ENCODE measurements around the gene MRTFB. TPM values are rescaled to one million over a fixed set of nuclear protein-coding genes. Genes with fewer than 3 reads are reported as not detected.

Gene MRTFB
- total and polyA plus RNA-seq, 2 of the 13 experiments (the other 11 are each of a cell fraction or from before 2014, with no cell fraction given) = 11.4 to 14.0 TPM

GRCh38 chr16:14285513-14286367 is 214.6 kb downstream of the MRTFB start (continued):
- TF ChIP-seq ZNF496 (CRISPR knock-in tag; IDR thresholded peaks at IDR 0.05; ENCODE audit: insufficient replicate concordance) = no peak
- TF ChIP-seq NFATC3 (CRISPR knock-in tag; IDR thresholded peaks at IDR 0.05) = 0 out of 2 replicates have a peak, but pooled peaks have one; percentile 63
- TF ChIP-seq, protein P1, sequence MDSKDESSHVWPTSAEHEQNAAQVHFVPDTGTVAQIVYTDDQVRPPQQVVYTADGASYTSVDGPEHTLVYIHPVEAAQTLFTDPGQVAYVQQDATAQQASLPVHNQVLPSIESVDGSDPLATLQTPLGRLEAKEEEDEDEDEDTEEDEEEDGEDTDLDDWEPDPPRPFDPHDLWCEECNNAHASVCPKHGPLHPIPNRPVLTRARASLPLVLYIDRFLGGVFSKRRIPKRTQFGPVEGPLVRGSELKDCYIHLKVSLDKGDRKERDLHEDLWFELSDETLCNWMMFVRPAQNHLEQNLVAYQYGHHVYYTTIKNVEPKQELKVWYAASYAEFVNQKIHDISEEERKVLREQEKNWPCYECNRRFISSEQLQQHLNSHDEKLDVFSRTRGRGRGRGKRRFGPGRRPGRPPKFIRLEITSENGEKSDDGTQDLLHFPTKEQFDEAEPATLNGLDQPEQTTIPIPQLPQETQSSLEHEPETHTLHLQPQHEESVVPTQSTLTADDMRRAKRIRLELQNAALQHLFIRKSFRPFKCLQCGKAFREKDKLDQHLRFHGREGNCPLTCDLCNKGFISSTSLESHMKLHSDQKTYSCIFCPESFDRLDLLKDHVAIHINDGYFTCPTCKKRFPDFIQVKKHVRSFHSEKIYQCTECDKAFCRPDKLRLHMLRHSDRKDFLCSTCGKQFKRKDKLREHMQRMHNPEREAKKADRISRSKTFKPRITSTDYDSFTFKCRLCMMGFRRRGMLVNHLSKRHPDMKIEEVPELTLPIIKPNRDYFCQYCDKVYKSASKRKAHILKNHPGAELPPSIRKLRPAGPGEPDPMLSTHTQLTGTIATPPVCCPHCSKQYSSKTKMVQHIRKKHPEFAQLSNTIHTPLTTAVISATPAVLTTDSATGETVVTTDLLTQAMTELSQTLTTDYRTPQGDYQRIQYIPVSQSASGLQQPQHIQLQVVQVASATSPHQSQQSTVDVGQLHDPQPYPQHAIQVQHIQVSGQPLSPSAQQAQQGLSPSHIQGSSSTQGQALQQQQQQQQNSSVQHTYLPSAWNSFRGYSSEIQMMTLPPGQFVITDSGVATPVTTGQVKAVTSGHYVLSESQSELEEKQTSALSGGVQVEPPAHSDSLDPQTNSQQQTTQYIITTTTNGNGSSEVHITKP (CRISPR knock-in tag; IDR thresholded peaks at IDR 0.05; ENCODE audit: low read depth) = peak; percentile 88
- TF ChIP-seq MBD4 (IDR thresholded peaks at IDR 0.05; ENCODE audit: borderline replicate concordance, low read length) = no peak
- TF ChIP-seq ZBTB39 (CRISPR knock-in tag; IDR thresholded peaks at IDR 0.05) = no peak; the same call in 1 of the 2 replicates
- TF ChIP-seq ZKSCAN5 (CRISPR knock-in tag; IDR thresholded peaks at IDR 0.05) = no peak
- TF ChIP-seq TRIM24 (CRISPR knock-in tag; IDR thresholded peaks at IDR 0.05) = no peak
- TF ChIP-seq NFIB (CRISPR knock-in tag; IDR thresholded peaks at IDR 0.05; ENCODE audit: borderline replicate concordance) = no peak
- TF ChIP-seq ZKSCAN1 (IDR thresholded peaks at IDR 0.05; ENCODE audit: low read length) = peak; percentile 85
- TF ChIP-seq FOXK1 (CRISPR knock-in tag; IDR thresholded peaks at IDR 0.05; ENCODE audit: borderline replicate concordance, low read depth) = peak; percentile 87; the same call in 1 of the 2 replicates
- TF ChIP-seq RFX1 (IDR thresholded peaks at IDR 0.05) = no peak
- peak; percentile 56 for TF ChIP-seq ZNF441 (CRISPR knock-in tag; IDR thresholded peaks at IDR 0.05; ENCODE audit: borderline replicate concordance)
- no peak for TF ChIP-seq TRIM22 (IDR thresholded peaks at IDR 0.05)
- TF ChIP-seq PPARG (CRISPR knock-in tag; conservative IDR thresholded peaks at IDR 0.05) = peak; percentile 85
- TF ChIP-seq ZNF256 (CRISPR knock-in tag; conservative IDR thresholded peaks at IDR 0.05) = peak; percentile 62
- TF ChIP-seq ZFP36L2 (CRISPR knock-in tag; IDR thresholded peaks at IDR 0.05) = no peak
- peak; percentile 60; the same call in 1 of the 2 replicates for TF ChIP-seq ELK4 (CRISPR knock-in tag; IDR thresholded peaks at IDR 0.05; ENCODE audit: borderline replicate concordance)

Measured in HepG2 (cell line).